Measurements from ENCODE around the gene NUP205. TPM values are rescaled to one million over a fixed set of nuclear protein-coding genes. Genes with fewer than 3 reads are reported as not detected.

NUP205 gene
- total and polyA plus RNA-seq, 2 of the 13 experiments (the other 11 are each of a cell fraction or from before 2014, with no cell fraction given), result 46.2 to 87.2 TPM

DNA sequence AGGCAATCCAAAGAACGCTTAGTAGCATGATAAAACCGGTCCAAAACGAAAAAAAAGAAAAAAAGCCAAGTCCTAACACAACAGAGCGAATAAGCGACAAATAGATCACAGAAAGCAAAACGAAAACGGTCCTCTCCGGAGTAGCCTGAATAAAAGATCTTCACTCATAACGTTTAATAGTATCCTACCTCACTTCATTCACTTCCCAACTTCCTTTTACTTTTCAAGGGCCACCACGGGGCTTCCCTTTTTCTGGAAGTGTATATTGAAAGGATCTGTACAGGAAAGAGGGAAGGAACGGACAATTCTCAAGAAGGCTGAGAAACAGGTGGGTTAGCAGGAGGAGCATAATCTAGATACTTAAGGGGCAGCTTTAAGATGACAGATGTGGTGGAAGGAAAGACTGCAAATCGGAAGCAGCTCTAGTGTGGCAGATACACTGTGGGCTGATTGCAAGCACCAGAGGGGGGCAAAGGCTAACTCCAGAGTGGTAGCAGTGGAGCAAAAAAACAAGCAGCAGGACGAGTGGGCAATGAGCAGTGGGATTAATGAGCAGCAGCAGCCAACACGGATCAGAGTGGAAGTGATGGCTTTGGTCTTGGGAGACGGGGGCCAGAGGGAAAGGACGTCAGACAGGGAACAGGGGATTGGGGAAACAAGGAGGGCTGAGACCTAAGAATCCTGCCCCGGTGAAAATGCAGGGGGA, 48.7 kb upstream of the NUP205 start (continued):
- TF ChIP-seq KLF16 (CRISPR knock-in tag; IDR thresholded peaks at IDR 0.05), result 0 out of 4 replicates have a peak, but pooled peaks of 1 of the 2 experiments have one; percentile 28
- no peak for TF ChIP-seq SOX13 (IDR thresholded peaks at IDR 0.05)
- peak in 1 of 2 experiments; percentile 4; a peak in 1 of 4 replicates for TF ChIP-seq SOX13 (CRISPR knock-in tag; conservative IDR thresholded peaks at IDR 0.05 in 1 of 2, IDR thresholded peaks at IDR 0.05 in 1 of 2)
- TF ChIP-seq, protein P1, sequence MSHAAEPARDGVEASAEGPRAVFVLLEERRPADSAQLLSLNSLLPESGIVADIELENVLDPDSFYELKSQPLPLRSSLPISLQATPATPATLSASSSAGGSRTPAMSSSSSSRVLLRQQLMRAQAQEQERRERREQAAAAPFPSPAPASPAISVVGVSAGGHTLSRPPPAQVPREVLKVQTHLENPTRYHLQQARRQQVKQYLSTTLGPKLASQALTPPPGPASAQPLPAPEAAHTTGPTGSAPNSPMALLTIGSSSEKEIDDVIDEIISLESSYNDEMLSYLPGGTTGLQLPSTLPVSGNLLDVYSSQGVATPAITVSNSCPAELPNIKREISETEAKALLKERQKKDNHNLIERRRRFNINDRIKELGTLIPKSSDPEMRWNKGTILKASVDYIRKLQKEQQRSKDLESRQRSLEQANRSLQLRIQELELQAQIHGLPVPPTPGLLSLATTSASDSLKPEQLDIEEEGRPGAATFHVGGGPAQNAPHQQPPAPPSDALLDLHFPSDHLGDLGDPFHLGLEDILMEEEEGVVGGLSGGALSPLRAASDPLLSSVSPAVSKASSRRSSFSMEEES (CRISPR knock-in tag; IDR thresholded peaks at IDR 0.05), result 0 out of 2 replicates have a peak, but pooled peaks have one; percentile 27
- no peak for TF ChIP-seq MTA3 (CRISPR knock-in tag; IDR thresholded peaks at IDR 0.05)
- no peak for TF ChIP-seq SMARCE1 (IDR thresholded peaks at IDR 0.05; ENCODE audit: borderline replicate concordance)
- no peak for TF ChIP-seq SAP130 (CRISPR knock-in tag; IDR thresholded peaks at IDR 0.05; ENCODE audit: low read depth)
- TF ChIP-seq STAG1 (CRISPR knock-in tag; IDR thresholded peaks at IDR 0.05), result peak; percentile 10; the same call in 1 of the 2 replicates
- no peak for TF ChIP-seq ZBTB3 (CRISPR knock-in tag; IDR thresholded peaks at IDR 0.05; ENCODE audit: borderline replicate concordance, low read depth)
- TF ChIP-seq ZNF296 (CRISPR knock-in tag; conservative IDR thresholded peaks at IDR 0.05), result no peak
- no peak for TF ChIP-seq EP300 (IDR thresholded peaks at IDR 0.05; ENCODE audit: low read depth in 2 of 2, low read length in 2 of 2)
- 0 out of 2 replicates have a peak, but pooled peaks have one; percentile 21 for TF ChIP-seq EP300 (CRISPR knock-in tag; IDR thresholded peaks at IDR 0.05; ENCODE audit: borderline replicate concordance)
- TF ChIP-seq, protein P2, sequence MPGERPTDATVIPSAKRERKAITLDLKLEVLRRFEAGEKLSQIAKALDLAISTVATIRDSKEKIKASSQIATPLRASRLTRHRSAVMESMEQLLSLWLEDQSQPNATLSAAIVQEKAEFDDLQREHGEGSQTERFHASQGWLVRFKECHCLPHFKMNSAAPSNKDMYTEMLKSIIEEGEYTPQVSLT (CRISPR knock-in tag; IDR thresholded peaks at IDR 0.05; ENCODE audit: borderline replicate concordance, low read depth), result 0 out of 2 replicates have a peak, but pooled peaks have one; percentile 19

All from HepG2 (cell line).